ENCODE data around the gene YTHDC2.

YTHDC2 gene

DNA sequence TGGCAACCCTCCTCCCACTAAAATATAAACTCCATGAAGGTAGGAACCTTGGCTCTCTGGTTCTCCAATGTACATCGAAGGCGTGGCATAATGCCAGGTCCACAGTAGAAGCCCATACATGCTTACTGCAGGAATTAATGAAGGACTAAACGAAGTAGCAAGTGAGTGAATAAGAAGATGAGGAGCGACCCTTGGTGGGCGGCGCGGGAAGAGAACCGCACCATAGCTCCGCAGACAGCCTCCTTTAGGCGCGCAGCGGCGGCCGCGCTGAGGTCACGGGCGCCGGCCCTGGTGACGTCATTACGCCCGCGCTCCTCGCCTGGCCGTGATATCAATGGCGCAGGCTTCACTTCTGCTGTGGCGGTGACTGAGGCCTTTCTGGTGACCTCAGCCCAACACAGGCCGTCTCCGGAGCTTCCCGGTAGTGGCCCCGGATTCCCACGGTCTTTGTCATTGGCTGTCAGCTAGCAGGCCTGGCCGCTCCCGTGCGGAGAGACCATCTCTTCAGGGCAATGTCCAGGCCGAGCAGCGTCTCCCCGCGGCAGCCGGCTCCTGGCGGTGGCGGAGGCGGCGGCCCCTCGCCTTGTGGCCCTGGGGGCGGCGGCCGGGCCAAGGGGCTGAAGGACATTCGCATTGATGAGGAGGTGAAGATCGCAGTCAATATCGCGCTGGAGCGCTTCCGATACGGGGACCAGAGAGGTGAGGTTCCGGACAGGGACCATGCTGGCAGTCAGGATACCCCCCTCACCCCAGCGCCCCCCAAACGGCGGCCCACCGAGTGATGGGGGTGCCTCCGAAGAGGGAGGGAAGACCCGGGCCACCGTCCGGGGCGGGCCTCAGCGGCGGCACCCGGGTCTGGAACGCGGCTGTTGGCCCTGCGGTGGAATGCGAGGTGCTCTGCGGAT lies at the start of gene YTHDC2:
TSS of gene YTHDC2 (plus strand) at position 311 of the 905 bp plus-strand sequence. CDS start at position 513, 202 bp downstream.
- DNase-seq: peak; percentile 88

DNA sequence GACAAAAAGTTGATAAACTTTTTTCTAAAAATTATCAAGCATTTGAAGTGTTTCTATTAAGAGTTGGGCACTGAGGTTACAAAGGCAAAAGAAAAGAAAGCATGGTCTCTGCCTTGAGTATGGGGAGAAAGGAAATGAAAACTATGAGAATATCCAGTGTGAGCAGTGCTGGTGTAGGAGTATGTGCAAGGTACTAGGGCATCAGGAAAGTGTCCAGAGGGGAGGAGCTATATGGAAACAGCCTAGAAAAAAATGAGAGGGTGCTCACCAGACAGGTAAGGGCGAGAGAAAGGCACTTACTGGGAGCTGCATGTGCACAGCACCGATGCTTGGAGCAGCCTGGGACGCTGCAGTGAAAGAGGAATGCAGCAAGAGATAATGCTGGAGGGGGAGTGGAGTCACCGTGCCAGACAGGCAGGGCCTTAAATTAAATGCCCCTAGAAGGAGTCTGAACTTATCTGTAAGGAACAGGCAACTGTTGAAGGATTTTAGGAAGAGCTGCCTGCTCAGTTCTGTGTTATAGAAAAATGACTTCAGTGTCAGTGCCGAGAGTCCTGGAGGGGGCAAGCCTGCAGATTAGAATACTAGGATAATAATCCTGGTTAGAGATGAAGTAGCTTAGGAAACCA lies 39.3 kb upstream of the YTHDC2 start:
- DNase-seq: no peak

DNA sequence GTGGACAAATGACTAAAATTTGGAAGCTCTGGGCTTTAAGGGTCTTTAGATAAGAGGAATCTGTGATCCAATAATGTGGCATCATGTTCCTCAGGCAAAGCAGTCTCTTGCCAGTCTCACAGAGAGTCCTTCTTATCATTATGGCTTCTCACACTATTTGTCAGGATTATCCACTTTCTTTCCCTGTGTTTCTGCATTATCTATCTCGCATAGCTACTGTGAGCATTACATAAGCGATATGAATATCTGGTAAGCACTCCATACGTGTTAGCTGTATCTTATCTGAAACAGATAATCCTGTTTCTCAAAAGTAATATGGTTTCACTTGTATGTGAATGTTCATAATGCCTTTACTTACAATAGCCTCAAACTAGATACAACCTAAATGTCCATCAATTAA lies 34.8 kb upstream of the YTHDC2 start:
- DNase-seq: no peak

DNA sequence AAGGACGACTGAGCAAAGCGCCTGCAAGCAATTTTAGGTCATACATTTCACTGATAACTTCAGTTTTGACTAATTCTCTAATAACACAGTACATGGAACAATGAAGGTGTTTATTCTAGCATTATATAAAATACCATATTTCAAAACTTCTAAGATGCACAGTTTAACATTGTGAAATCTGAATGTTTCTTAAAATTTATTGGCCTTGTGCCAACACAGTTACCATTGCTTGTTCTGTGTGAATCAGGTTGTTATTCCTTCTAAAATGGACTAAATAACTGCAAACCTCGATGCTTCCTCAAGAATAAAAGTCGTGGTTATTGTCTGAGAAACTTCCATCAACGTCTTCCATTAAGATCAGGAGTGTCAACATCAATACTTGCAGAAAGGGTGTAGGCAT lies 33.3 kb upstream of the YTHDC2 start:
- DNase-seq: no peak

DNA sequence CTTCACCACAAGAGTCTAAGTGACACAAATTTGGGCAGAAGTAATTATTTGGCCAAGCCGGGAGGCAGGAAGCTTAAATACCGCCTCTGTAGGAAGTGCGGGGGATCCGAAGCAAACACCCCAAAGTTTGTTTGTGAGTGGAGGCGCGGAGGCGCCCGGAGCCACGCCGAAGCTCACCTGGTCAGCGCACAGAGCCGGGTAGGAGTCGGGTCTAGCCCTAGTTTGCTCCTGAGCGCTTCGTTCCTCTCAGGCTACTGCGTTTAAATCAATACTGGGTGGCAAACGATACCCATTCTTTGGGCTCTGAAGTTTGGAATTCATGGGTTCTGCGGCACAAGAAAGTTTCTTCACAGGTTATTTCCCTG lies 26.1 kb upstream of the YTHDC2 start:
- DNase-seq: no peak

DNA sequence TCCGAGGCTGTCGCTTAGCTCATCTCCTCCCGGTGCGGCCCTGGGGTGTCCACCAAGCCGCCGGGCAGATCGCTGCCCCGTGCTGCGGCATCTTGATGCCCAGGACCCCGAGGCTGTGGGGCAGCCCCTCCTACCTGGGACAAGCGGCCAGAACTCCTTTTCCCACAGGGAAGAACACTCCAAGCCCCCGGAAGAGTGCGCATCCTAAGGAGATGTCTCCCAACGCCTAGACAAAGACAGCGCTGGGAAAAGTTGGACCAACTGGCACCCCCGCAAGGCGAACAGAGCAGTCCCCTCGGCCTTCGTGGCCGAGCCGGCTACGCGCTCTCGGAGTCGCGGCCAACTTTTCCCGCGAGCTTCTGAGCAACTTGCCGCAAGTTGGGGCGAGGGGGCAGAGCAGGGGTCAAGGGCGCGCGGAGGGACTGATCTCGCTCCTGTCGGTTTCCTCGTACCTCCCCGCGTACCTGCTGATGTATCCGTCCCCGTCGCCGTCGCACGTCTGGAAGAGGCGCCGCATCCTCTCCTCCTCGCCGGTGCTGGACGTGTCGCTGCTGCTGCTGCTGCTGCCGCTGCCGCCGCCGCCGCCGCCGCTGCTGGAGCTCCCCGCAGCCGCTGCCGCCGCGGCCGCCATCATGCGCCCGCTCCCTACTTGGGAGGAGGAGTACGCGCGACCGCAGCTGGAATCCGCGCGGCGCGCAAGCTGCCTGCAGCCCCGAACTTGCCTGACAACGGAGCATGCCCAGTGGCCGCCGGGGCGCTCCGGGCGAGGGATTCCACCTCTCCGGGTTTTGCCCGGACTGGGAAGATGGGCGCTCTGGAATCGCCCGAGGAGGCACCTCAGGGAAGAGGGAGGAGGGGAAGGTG lies 25.5 kb upstream of the YTHDC2 start, which contains the start of gene MCC:
TSS of gene MCC (minus strand) at position 673 of the 864 bp plus-strand sequence.
- peak; percentile 17 for DNase-seq

DNA sequence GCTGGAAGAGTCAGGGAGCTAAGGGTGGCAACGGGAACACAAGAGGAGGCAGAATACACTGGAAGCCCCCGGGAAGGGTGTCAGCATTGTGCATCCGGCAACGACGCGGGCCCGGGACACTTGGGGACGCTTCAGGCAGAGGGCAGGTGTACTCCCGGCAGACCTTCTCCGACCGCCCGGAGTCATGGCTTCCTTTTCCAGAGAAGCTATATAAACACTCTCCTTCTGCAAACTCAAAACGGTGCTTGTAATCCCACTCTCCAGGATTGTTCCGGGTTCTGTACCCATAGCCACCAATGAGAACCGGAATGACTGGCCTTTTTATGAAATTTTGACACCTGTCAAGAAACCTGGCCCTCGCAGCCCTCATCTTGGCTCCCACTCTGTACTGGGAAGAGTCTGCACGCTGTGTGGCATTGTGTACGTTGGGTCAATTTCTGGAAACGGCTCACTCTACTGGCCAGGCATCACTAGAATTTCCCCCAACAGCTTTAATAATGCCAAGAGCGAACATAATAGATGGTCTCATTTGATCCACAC lies 24.8 kb upstream of the YTHDC2 start:
- DNase-seq: no peak

DNA sequence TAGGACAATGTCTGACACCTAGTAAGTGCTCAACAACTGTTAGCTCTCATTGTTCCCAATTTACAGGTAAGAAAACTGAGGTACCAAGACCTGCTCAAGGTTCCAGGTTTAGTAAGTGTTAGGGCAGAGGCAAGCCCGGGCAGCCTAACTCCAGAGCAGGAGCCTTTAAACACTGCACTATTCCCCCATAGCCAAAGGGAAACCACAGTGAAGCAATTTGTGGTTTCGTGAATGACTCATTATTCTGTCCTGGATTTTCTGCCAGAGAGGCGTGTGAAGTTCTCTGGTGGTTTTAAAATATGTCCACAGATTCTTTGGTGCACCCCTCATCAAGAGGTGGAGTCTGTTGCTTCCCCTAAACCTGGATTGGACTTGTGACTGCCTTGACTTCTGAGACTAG lies 24.2 kb upstream of the YTHDC2 start:
- peak; percentile 96 for DNase-seq

DNA sequence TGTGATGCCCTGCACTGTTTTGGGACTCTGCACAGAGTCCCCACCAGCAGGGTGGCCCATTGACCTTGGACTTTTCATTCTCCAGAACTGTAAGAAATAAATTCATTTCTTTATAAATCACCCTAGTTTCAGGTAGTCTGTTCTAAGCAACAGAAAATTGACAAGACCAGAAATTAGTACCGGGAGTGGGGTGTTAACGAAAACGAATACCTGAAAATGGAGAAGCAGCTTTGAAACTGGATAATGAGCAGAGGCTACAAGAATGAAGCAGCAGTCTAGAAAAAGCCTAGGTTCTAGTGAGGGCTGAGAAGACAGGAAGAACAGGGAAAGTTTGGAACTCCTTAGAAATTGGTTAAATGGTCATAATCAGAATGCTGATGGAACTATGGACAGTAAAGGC lies 23.2 kb upstream of the YTHDC2 start:
- no peak for DNase-seq

DNA sequence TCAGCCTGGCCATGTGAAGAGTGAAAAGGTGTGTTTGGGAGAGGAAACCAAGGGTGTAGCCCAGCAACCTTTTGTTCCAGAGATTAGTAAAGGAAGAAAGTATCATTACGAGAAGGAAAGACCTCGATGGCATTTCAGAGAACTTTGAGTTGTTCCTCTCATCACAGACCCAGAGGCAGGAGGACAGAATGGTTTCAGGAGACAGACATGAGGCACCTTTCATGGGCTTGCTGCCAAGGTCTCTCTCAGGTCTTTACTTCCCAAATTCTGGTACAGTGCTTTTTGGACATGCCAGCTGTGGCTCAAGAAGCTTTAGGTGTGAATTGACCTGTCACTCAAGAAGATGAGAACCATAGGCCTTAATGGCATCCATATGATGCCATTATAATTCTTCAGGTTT lies 22.5 kb upstream of the YTHDC2 start:
- DNase-seq: no peak

DNA sequence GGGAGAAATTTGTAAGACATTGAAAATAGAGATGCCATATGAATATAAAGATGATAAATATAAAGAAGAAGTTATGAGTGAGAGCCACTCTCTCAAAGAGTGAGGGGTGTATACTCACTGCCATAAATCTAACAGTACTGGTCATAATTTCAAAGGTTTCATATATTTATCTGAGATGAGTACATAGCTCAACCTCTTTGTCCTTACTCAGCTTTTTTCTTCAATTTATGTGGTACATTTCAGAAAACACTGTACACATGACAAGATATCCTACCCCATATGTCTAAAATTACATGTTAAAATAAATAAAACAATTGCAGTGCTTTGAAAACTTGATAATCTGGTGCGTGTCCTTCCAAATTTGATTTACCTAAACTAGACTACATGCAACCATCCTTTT lies 20.0 kb upstream of the YTHDC2 start:
- DNase-seq: no peak

DNA sequence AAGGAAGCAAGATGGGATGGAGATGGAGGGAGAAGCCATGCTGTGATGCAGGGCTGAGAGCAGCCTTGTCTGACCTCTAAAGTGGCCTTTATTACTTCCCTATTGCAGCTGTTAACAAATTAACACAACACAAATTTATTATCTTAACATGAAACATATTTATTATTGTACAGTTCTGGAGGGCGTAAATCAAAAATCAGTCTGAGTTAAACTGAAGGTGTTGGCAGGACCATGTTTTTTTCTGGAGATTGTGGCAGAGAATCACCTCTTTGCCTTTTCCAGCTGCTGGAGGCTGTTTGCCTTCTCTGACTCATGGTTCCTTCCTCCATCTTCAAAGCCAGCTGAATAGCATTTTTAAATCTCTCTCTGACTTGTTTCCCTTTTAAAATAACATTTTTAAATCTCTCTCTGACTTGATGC lies 18.1 kb upstream of the YTHDC2 start:
- DNase-seq: no peak

DNA sequence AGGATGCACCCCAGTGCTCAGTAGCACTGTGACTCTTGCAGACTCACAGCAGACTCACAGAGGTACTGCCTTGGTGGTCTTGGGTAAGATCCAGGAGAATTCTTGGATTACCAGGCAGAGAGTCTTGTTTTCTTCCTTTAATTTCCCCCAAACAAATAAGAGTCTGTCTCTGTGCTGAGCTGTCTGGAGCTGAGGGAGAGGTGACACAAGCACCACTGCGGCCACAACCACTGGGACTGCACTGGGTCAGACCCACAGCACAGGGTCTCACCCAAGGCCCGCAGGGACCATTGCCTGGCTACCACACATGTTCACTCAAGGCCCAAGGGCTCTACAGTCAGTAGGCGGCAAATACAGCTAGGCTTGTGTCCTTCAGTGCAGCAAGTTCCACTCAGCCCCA lies 11.4 kb upstream of the YTHDC2 start:
- DNase-seq: no peak

DNA sequence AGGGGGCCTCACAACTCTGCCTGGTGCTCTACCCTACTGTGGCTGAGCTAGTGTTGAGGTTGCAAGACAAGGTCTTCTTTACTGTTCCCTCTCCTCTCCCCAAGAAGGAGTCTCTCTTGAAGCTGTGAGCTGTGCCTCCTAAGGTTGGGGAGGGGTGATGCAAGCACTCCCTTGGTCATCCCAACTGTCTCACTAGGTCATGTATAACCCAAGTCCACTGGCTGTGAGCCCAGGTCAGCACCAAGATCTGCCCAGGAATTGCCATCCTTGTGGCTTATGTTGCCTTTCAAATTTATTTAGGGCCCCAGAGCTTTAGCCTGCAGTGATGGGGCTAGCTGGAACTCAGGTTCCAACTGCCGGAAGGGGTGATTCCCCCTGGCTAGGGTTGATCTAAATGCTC lies 10.3 kb upstream of the YTHDC2 start:
- no peak for DNase-seq

DNA sequence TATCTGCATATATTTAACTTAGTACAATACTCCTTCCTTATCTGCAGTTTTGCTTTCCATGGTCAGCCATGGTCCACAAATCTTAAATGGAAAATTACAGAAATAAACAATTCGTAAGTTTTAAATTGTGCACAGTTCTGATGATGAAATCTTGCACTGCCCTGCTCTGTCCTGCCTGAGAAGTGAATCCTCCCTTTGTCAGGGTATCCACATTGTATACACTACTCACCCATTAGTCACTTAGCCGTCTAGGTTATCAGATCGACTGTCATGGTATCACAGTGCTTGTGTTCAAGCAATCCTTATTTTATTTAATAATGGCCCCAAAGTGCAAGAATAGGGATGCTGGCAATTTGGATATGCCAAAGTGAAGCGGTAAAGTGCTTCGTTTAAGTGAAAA lies 8.3 kb upstream of the YTHDC2 start:
- no peak for DNase-seq

DNA sequence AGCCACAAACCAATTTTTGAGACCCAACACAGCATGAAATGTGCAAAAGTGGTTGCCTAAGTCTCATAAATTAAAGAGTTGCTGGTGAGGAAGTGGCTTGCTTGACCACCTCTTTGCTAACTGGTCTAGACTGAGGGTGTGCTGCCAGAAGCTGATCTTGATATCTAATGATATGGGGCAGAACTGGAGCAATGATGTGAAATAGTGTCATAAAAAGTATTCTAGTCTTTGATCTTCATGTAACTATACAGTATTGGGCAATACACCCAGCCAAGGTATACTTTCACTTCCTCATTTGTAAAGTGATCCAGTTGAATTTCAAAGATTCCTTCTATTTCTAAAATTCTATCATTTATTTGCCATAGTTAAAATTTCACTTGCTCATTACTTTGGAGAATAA lies 5.9 kb upstream of the YTHDC2 start:
- DNase-seq: peak; percentile 77

DNA sequence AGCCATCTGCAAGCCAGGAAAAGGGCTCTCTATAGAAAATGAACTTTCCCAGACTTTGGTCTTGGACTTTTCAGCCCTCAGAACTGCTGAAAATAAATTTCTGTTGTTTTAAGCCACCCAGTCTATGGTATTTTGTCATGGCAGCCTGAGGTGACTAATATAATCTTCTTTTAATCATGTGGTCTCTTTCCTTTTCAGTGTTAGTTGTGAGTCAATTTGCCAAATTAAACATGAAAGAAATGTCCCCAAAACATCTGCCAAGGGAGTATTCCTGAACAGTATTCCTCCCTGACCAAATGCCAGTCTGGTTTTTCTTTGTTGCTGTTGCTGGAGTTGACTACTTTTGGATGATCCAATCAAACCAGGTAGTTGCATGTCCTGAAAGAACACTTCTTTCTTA lies 4.7 kb upstream of the YTHDC2 start:
- peak; percentile 4 for DNase-seq

DNA sequence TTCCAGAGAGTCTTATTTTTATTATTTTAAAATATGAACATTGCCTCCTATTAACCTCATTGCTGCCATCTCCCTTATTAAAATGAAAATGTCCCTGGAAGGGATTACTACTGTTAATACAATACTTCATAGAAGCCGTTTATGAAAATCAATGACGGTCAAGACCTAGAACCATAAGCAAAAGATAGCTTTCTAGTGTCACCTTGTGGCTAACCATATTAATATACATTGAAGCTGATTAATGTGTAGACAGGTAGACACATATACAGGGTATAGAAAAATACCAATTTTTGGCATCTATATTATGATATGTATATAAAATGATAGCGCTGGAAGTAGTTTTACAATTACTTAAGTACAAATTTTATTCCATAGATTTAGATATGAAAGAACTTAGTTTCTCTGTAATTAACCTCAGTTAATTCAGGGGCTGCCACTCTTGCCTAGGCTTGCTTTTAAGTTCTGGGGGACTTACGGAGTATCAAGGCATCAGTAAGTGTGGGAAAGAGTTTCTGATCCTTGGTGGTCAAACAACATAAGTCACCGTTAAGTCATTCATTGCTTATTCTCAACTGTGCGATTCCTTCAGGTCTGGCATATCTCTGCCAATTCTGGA lies 2.5 kb upstream of the YTHDC2 start:
- peak; percentile 24 for DNase-seq

DNA sequence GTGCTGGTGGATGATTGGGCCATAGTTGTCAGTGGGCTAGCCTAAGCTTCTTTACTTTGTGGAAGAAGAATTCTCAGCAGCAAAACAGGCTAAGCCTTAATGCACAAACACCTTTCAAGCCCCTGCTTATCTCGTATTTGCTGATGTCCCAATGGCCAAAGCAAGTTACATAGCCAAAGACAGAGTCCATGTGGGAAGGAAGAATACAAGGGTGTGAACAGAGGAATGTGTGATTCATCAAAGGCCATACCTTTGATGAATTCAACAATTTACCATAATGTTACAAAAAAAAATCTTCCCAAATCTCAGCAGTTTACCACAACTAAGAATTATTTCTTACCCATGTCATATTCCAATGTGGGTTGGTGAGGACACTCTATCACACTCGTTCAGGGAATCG lies 1.2 kb upstream of the YTHDC2 start:
- DNase-seq: no peak

DNA sequence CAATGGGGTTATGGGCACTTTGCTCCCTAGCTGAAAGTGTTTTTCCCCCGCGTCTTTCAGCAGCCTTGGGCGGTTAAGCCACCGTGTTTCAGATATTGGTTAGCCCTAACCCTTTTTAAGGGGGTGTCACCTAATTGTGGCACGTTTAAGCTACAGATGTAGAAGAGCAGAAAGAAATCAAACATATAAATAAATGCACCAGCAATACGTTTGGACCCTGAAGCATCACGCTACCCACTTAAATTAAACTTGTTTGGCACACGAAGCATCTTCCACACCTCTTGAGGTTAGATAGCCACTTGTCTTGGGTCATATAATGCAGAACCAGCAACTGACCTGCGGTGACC lies 768 bp downstream of the YTHDC2 start:
- DNase-seq: no peak

DNA sequence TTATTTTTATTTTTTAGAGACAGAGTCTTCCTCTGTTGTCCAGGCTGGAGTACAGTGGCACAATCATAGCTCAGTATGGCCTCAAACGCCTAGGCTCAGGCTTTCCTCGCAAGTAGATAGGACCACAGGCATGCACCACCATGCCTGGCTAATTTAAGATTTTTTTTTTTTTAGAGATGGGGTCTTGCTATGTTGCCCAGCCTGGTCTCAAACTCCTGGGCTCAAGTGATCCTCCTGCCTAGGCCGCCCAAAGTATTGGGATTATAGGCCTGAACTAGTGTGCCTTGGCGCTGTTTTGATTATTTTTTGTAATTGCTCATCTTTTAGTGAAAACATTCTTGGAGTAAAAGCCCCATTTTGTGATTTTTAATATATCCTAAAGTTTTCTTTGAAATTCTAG lies 5.4 kb downstream of the YTHDC2 start:
- no peak for DNase-seq

DNA sequence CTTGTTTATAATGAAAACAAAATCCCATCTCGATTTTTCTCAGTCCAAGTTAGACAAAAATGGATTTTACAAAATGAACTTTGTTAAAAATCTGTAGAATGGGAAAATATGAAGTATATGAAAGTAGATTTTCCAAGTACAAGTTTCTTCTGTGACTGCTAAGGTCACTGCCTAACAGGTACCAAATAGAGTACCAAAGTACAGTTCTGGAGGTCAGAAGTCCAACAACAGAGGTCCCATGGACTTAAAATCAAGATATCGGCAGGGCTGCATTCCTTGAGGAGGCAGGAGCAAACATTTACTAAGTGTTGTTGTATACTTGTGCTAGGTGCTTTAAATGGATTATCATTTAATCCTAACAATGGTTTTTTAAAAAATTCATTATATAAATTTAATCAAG lies 5.9 kb downstream of the YTHDC2 start:
- no peak for DNase-seq

DNA sequence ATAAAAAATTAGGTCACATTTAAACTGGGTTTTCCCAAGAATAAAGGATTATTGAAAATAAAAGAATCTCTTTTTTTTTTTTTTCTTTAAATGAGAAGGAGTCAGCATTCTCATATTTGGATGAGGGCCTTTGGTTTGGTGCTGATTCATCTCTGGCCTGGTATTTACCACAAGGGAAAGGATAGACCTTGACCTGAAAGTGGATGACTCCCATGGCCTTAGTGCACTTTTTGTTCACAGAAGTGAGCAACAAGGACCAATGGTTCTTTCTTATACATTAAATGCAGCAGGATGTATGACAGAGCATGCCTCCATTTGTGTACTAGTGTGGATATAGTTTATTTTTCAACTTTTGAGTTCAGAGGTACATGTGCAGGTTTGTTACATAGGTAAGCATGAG lies 6.9 kb downstream of the YTHDC2 start:
- DNase-seq: no peak
